HepG2 (cell line): ENCODE data around the gene RAB34. TPM values are rescaled to one million over a fixed set of nuclear protein-coding genes. Genes with fewer than 3 reads are reported as not detected.
A peak's percentile ranks its signal among the peaks of the same experiment; 100 is the strongest.

Source experiments
- ARID5B ChIP-seq: IDR thresholded peaks from 2 replicates; pipeline ENCODE4 v1.4.0; 2020; ENCODE audit warnings: mild to moderate bottlenecking, missing genetic modification reagents
- ATRX ChIP-seq: sonication (generic); formaldehyde crosslinking; IDR thresholded peaks from 2 replicates; pipeline ENCODE4 v1.4.0; 2020; ENCODE audit warnings: missing genetic modification reagents, borderline replicate concordance
- CREBL2 ChIP-seq: sonication (generic); formaldehyde crosslinking; IDR thresholded peaks from 2 replicates; pipeline ENCODE4 v1.8.1; 2023; ENCODE audit warnings: missing genetic modification reagents, mild to moderate bottlenecking, borderline replicate concordance
- EP300 ChIP-seq, 3 experiments: sonication (generic) in 1 of 3; formaldehyde crosslinking in 1 of 3; IDR thresholded peaks; 2 replicates each; pipeline versions ENCODE4 v1.5.1 to v1.6.1; 2011 to 2020; ENCODE audit warnings: low read depth in 2 of 3, low read length in 2 of 3, borderline replicate concordance in 1 of 3, improper control_type of control experiment in 1 of 3, mild to moderate bottlenecking in 1 of 3, missing genetic modification reagents in 1 of 3, moderate library complexity in 1 of 3
- ESRRA ChIP-seq: sonication (generic); formaldehyde crosslinking; IDR thresholded peaks from 2 replicates; pipeline ENCODE4 v1.5.1; 2020; ENCODE audit warnings: mild to moderate bottlenecking, low read depth, missing genetic modification reagents
- JARID2 ChIP-seq: sonication (generic); formaldehyde crosslinking; IDR thresholded peaks from 2 replicates; pipeline ENCODE4 v1.8.1; 2023; ENCODE audit warnings: missing genetic modification reagents, inconsistent platforms; ENCODE audit not compliant: insufficient replicate concordance
- JUND ChIP-seq: sonication (generic); formaldehyde crosslinking; IDR thresholded peaks from 2 replicates; pipeline ENCODE4 v1.8.0; 2022; ENCODE audit warnings: mild to moderate bottlenecking, missing genetic modification reagents
- REPIN1 ChIP-seq: sonication (generic); formaldehyde crosslinking; IDR thresholded peaks from 2 replicates; pipeline ENCODE4 v1.8.0; 2022; ENCODE audit warnings: missing genetic modification reagents, low read depth, mild to moderate bottlenecking, borderline replicate concordance
- SNAI1 ChIP-seq: sonication (generic); formaldehyde crosslinking; IDR thresholded peaks from 2 replicates; pipeline ENCODE4 v1.5.0; 2020; ENCODE audit warnings: mild to moderate bottlenecking, missing genetic modification reagents, borderline replicate concordance
- ZFP37 ChIP-seq: sonication (generic); formaldehyde crosslinking; IDR thresholded peaks from 2 replicates; pipeline ENCODE4 v1.4.0; 2020; ENCODE audit warnings: missing genetic modification reagents, borderline replicate concordance
- ZFP41 ChIP-seq: sonication (generic); formaldehyde crosslinking; IDR thresholded peaks from 2 replicates; pipeline ENCODE4 v1.4.0; 2020; ENCODE audit warnings: mild to moderate bottlenecking, missing genetic modification reagents, borderline replicate concordance
- ZNF264 ChIP-seq: sonication (generic); formaldehyde crosslinking; IDR thresholded peaks from 2 replicates; pipeline ENCODE4 v1.4.0; 2020; ENCODE audit warnings: missing genetic modification reagents
- ZNF343 ChIP-seq: sonication (generic); formaldehyde crosslinking; IDR thresholded peaks from 2 replicates; pipeline ENCODE4 v1.4.0; 2020; ENCODE audit warnings: mild to moderate bottlenecking, missing genetic modification reagents
- ZNF670 ChIP-seq: sonication (generic); formaldehyde crosslinking; IDR thresholded peaks from 2 replicates; pipeline ENCODE4 v1.8.0; 2022; ENCODE audit warnings: mild to moderate bottlenecking, missing genetic modification reagents, borderline replicate concordance
- ZNF800 ChIP-seq: sonication (generic); formaldehyde crosslinking; IDR thresholded peaks from 2 replicates; pipeline ENCODE4 v1.4.0; 2020; ENCODE audit warnings: missing genetic modification reagents
- ZNF83 ChIP-seq: sonication (generic); formaldehyde crosslinking; IDR thresholded peaks from 2 replicates; pipeline ENCODE4 v1.4.0; 2020; ENCODE audit warnings: missing genetic modification reagents, mild to moderate bottlenecking, borderline replicate concordance
- ZSCAN12 ChIP-seq: sonication (generic); formaldehyde crosslinking; IDR thresholded peaks from 2 replicates; pipeline ENCODE4 v1.9.0; 2021; ENCODE audit warnings: mild to moderate bottlenecking, missing genetic modification reagents
- ZSCAN29 ChIP-seq: sonication (generic); formaldehyde crosslinking; conservative IDR thresholded peaks from 2 replicates; pipeline ENCODE4 v1.4.0; 2020; ENCODE audit warnings: mild to moderate bottlenecking, missing genetic modification reagents
- polyA plus RNA-seq, 8 experiments: library from polyadenylated mRNA; depleted of rRNA in 3 of 8; stranded (reverse) in 7 of 8; unstranded in 1 of 8; fragments of >200 nt; fragmentation: Illumina TruSeq in 4 of 8; extraction: Trizol in 4 of 8; gene quantifications; 2 replicates each; pipeline versions ENCODE4 v1.2.1 to v1.2.3, GENCODE V29; 2011 to 2016; ENCODE audit warnings: low read depth in 4 of 8, missing spikeins in 1 of 8, mixed read lengths in 1 of 8; ENCODE audit not compliant: insufficient read depth in 1 of 8
- total RNA-seq, 5 experiments: library from RNA; depleted of rRNA; stranded (reverse); fragments of >200 nt; fragmentation: Illumina TruSeq; extraction: Trizol; gene quantifications; 2 replicates each; pipeline ENCODE4 v1.2.3, GENCODE V29; 2016; ENCODE audit warnings: low read depth in 1 of 5
- TF ChIP-seq, protein P1 (sequence below): sonication (generic); formaldehyde crosslinking; IDR thresholded peaks from 2 replicates; pipeline ENCODE4 v1.4.0; 2020; ENCODE audit warnings: mild to moderate bottlenecking, missing genetic modification reagents

Gene RAB34
- total and polyA plus RNA-seq, 2 of the 13 experiments (the other 11 are each of a cell fraction or from before 2014, with no cell fraction given): 0.49 TPM; not detected in 1

- 0 out of 2 replicates have a peak, but pooled peaks have one; percentile 45 for TF ChIP-seq ZFP37
- TF ChIP-seq, protein P1, sequence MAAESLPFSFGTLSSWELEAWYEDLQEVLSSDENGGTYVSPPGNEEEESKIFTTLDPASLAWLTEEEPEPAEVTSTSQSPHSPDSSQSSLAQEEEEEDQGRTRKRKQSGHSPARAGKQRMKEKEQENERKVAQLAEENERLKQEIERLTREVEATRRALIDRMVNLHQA (CRISPR knock-in tag): no peak
- no peak for TF ChIP-seq ZSCAN29 (CRISPR knock-in tag)
- no peak for TF ChIP-seq JUND (CRISPR knock-in tag)
- TF ChIP-seq ZFP41 (CRISPR knock-in tag): no peak
- no peak for TF ChIP-seq SNAI1 (CRISPR knock-in tag)
- no peak for TF ChIP-seq ZNF343 (CRISPR knock-in tag)
- TF ChIP-seq ZNF264 (CRISPR knock-in tag): peak; percentile 51; the same call in 1 of the 2 replicates
- TF ChIP-seq ATRX (CRISPR knock-in tag): no peak
- no peak for TF ChIP-seq ESRRA (CRISPR knock-in tag)
- TF ChIP-seq ZNF800 (CRISPR knock-in tag): no peak
- no peak for TF ChIP-seq ZSCAN12 (CRISPR knock-in tag)
- no peak for TF ChIP-seq JARID2 (CRISPR knock-in tag)
- TF ChIP-seq ARID5B (CRISPR knock-in tag): peak; percentile 43; the same call in 1 of the 2 replicates
- no peak for TF ChIP-seq CREBL2 (CRISPR knock-in tag)
- TF ChIP-seq REPIN1: peak; percentile 82; the same call in 1 of the 2 replicates
- no peak for TF ChIP-seq ZNF83 (CRISPR knock-in tag)
- TF ChIP-seq ZNF670 (CRISPR knock-in tag): no peak
- no peak for TF ChIP-seq EP300 (IDR thresholded peaks at IDR 0.05; ENCODE audit: low read depth in 2 of 2, low read length in 2 of 2)
- TF ChIP-seq EP300 (CRISPR knock-in tag; IDR thresholded peaks at IDR 0.05; ENCODE audit: borderline replicate concordance): no peak
These were observed 32.7 kb upstream of the RAB34 start (continued) for GRCh38 chr17:28750178-28751047.
